ENCODE measurements around the gene DBP. TPM values are rescaled to one million over a fixed set of nuclear protein-coding genes. Genes with fewer than 3 reads are reported as not detected.
A peak's percentile ranks its signal among the peaks of the same experiment; 100 is the strongest.

DBP gene
- total RNA-seq, 1 experiment from 2014 or later = 12.6 TPM

GRCh38 chr19:48644355-48644754, 7.2 kb upstream of the DBP start:
- H3T11ph ChIP-seq (ENCODE audit: low read length) = no peak overlapping the region
- peaks cover 16% of the 10 kb centered on the region for H3K23me2 ChIP-seq (ENCODE audit: insufficient read length, low read depth, low read length, poor library complexity, severe bottlenecking)
- TF ChIP-seq, protein P1, sequence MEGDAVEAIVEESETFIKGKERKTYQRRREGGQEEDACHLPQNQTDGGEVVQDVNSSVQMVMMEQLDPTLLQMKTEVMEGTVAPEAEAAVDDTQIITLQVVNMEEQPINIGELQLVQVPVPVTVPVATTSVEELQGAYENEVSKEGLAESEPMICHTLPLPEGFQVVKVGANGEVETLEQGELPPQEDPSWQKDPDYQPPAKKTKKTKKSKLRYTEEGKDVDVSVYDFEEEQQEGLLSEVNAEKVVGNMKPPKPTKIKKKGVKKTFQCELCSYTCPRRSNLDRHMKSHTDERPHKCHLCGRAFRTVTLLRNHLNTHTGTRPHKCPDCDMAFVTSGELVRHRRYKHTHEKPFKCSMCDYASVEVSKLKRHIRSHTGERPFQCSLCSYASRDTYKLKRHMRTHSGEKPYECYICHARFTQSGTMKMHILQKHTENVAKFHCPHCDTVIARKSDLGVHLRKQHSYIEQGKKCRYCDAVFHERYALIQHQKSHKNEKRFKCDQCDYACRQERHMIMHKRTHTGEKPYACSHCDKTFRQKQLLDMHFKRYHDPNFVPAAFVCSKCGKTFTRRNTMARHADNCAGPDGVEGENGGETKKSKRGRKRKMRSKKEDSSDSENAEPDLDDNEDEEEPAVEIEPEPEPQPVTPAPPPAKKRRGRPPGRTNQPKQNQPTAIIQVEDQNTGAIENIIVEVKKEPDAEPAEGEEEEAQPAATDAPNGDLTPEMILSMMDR (conservative IDR thresholded peaks at IDR 0.05) = no peak
- no peak overlapping the region for H3K4ac ChIP-seq (ENCODE audit: low read depth, low read length)
- peak overlapping the region; percentile 84 to 93 for H3K4me3 Mint-ChIP-seq
- H3K27me3 ChIP-seq (ENCODE audit: insufficient read depth, low read length) = no peaks in the 10 kb centered on the region
- peaks cover 23 to 24% of the 10 kb centered on the region in 2 experiments for H3K4me1 Mint-ChIP-seq
- H3K9me3 ChIP-seq (ENCODE audit: control insufficient read depth, low read depth, low read length) = no peaks in the 10 kb centered on the region
- peak overlapping the region in 2 of 3 experiments; percentile 29 to 49; a peak in 1 of 7 replicates for H3K27ac Mint-ChIP-seq
- H3K36me3 Mint-ChIP-seq (ENCODE audit: insufficient read depth in 1 of 3, low read depth in 3 of 3) = peaks cover 9 to 27% (median 25%) of the 10 kb centered on the region in 3 experiments
- H3K9ac ChIP-seq (ENCODE audit: extremely low read depth, insufficient read length, low read length) = no peak overlapping the region
- H3K23ac ChIP-seq (ENCODE audit: insufficient read length, low read depth, low read length) = no peak overlapping the region
- no peak overlapping the region for H2AFZ ChIP-seq (ENCODE audit: low read length)
- no peak overlapping the region for H3K56ac ChIP-seq (ENCODE audit: insufficient read length, low read depth, low read length)
- no peak overlapping the region for H2BK20ac ChIP-seq (ENCODE audit: low read depth, low read length, poor library complexity, severe bottlenecking)
- H4K5ac ChIP-seq (ENCODE audit: insufficient read length, low read depth, low read length) = no peak overlapping the region
- H2BK120ac ChIP-seq (ENCODE audit: low read depth, low read length, poor library complexity, severe bottlenecking) = no peak overlapping the region
- no peak overlapping the region for H2BK15ac ChIP-seq (ENCODE audit: low read depth, low read length)
- no peak overlapping the region for H3K14ac ChIP-seq (ENCODE audit: insufficient read depth, low read length)
- H3K4me1 ChIP-seq (ENCODE audit: insufficient read depth, low read length) = no peaks in the 10 kb centered on the region
- H3K27me3 Mint-ChIP-seq (ENCODE audit: low read depth) = no peaks in the 10 kb centered on the region; the same call in 1 of the 2 replicates
- no peak for DNase-seq
- no peaks in the 10 kb centered on the region; a peak in 1 of 5 replicates for H3K9me3 Mint-ChIP-seq
- no CpG with 5 or more reads among the region's 4 CpGs for WGBS (ENCODE audit: extremely low coverage, insufficient read length, low lambda C conversion rate)
- no peak overlapping the region for H3K27ac ChIP-seq (ENCODE audit: insufficient read length, low read depth, low read length)
- H2BK12ac ChIP-seq (ENCODE audit: insufficient read length, low read depth, low read length) = no peak overlapping the region
- H4K20me1 ChIP-seq (ENCODE audit: control insufficient read depth, insufficient read depth, insufficient read length) = no peaks in the 10 kb centered on the region
- H4K91ac ChIP-seq (ENCODE audit: insufficient read length, low read depth, low read length) = no peak overlapping the region
- no peak overlapping the region for H2BK5ac ChIP-seq (ENCODE audit: insufficient read length, low read length)
- no peaks in the 10 kb centered on the region for H3K79me2 ChIP-seq (ENCODE audit: insufficient read depth, low read length)
- H3K4me2 ChIP-seq (ENCODE audit: insufficient read depth, insufficient read length, low read length) = peak overlapping the region; percentile 69
- H3K79me1 ChIP-seq (ENCODE audit: insufficient read depth, low read depth, low read length, poor library complexity, severe bottlenecking) = no peaks in the 10 kb centered on the region
- no peak overlapping the region for H2AK5ac ChIP-seq (ENCODE audit: insufficient read length, low read length)
- H4K8ac ChIP-seq (replicated peaks; ENCODE audit: insufficient read length, low read depth, low read length) = no peak overlapping the region
- H3K18ac ChIP-seq (ENCODE audit: insufficient read length, low read depth, low read length) = no peak overlapping the region
